Measurements from ENCODE around the gene POLE2.
"Not testable (repeated sequence)": the region's sequence is repeated elsewhere in the genome, so short reads cannot be mapped to it uniquely, and the experiment has no call there.

Gene POLE2

GRCh38 chr14:49687942-49688700 lies at the start of gene POLE2:
TSS of gene POLE2 (minus strand) at chr14:49688214. CDS start at chr14:49688203, 11 bp downstream.
- H3K4me3 ChIP-seq (ENCODE audit: low read depth in 1 of 2, low read length in 2 of 2): peak within 1 kb of the TSS; percentile 71 to 81
- H3K4me1 ChIP-seq (ENCODE audit: control insufficient read depth in 1 of 2, insufficient read depth in 2 of 2, low read length in 2 of 2): peaks cover 0 to 12% of the 10 kb centered on the region in 2 donors
- no peak within 1 kb of the TSS for H3K27ac ChIP-seq (ENCODE audit: low read depth, low read length)
- H3K9ac ChIP-seq (ENCODE audit: low read depth in 1 of 2, low read length in 2 of 2): peak within 1 kb of the TSS; percentile 53 to 83
- H3K27me3 ChIP-seq (ENCODE audit: control insufficient read depth in 1 of 2, insufficient read depth in 2 of 2, low read length in 2 of 2): no peaks in the 10 kb centered on the region
- H3K9me3 ChIP-seq (ENCODE audit: control insufficient read depth in 1 of 2, low read length in 2 of 2): no peaks in the 10 kb centered on the region
- H3K36me3 ChIP-seq (ENCODE audit: control insufficient read depth in 1 of 2, insufficient read depth in 2 of 2, low read length in 2 of 2): no peaks in the 10 kb centered on the region

GRCh38 chr14:49735669-49736068 lies 47.7 kb upstream of the POLE2 start:
- H3K4me1 ChIP-seq (ENCODE audit: control insufficient read depth in 1 of 2, insufficient read depth in 2 of 2, low read length in 2 of 2); H3K27me3 ChIP-seq (ENCODE audit: control insufficient read depth in 1 of 2, insufficient read depth in 2 of 2, low read length in 2 of 2); H3K27ac ChIP-seq (ENCODE audit: low read depth, low read length); H3K9me3 ChIP-seq (ENCODE audit: control insufficient read depth in 1 of 2, low read length in 2 of 2); H3K9ac ChIP-seq (ENCODE audit: low read depth in 1 of 2, low read length in 2 of 2); H3K4me3 ChIP-seq (ENCODE audit: low read depth in 1 of 2, low read length in 2 of 2); H3K36me3 ChIP-seq (ENCODE audit: control insufficient read depth in 1 of 2, insufficient read depth in 2 of 2, low read length in 2 of 2): not testable (repeated sequence)

- no peak overlapping the region for H3K27ac ChIP-seq (ENCODE audit: low read depth, low read length)
- no peak overlapping the region for H3K9ac ChIP-seq (ENCODE audit: low read depth in 1 of 2, low read length in 2 of 2)
- H3K27me3 ChIP-seq (ENCODE audit: control insufficient read depth in 1 of 2, insufficient read depth in 2 of 2, low read length in 2 of 2): no peaks in the 10 kb centered on the region
- no peaks in the 10 kb centered on the region for H3K36me3 ChIP-seq (ENCODE audit: control insufficient read depth in 1 of 2, insufficient read depth in 2 of 2, low read length in 2 of 2)
- no peaks in the 10 kb centered on the region for H3K9me3 ChIP-seq (ENCODE audit: control insufficient read depth in 1 of 2, low read length in 2 of 2)
- no peaks in the 10 kb centered on the region for H3K4me1 ChIP-seq (ENCODE audit: control insufficient read depth in 1 of 2, insufficient read depth in 2 of 2, low read length in 2 of 2)
- H3K4me3 ChIP-seq (ENCODE audit: low read depth in 1 of 2, low read length in 2 of 2): no peak overlapping the region
These were observed 45.8 kb upstream of the POLE2 start for GRCh38 chr14:49733836-49734235.

- no peaks in the 10 kb centered on the region for H3K27me3 ChIP-seq (ENCODE audit: control insufficient read depth in 1 of 2, insufficient read depth in 2 of 2, low read length in 2 of 2)
- H3K9me3 ChIP-seq (ENCODE audit: control insufficient read depth in 1 of 2, low read length in 2 of 2): no peaks in the 10 kb centered on the region
- no peak overlapping the region for H3K27ac ChIP-seq (ENCODE audit: low read depth, low read length)
- H3K4me3 ChIP-seq (ENCODE audit: low read depth in 1 of 2, low read length in 2 of 2): no peak overlapping the region
- H3K36me3 ChIP-seq (ENCODE audit: control insufficient read depth in 1 of 2, insufficient read depth in 2 of 2, low read length in 2 of 2): no peaks in the 10 kb centered on the region
- H3K4me1 ChIP-seq (ENCODE audit: control insufficient read depth in 1 of 2, insufficient read depth in 2 of 2, low read length in 2 of 2): no peaks in the 10 kb centered on the region
- no peak overlapping the region for H3K9ac ChIP-seq (ENCODE audit: low read depth in 1 of 2, low read length in 2 of 2)
These were observed 44.9 kb upstream of the POLE2 start for GRCh38 chr14:49732896-49733295.

GRCh38 chr14:49727171-49727570 lies 39.2 kb upstream of the POLE2 start:
- no peak overlapping the region for H3K4me3 ChIP-seq (ENCODE audit: low read depth in 1 of 2, low read length in 2 of 2)
- H3K9me3 ChIP-seq (ENCODE audit: control insufficient read depth in 1 of 2, low read length in 2 of 2): no peaks in the 10 kb centered on the region
- no peaks in the 10 kb centered on the region for H3K27me3 ChIP-seq (ENCODE audit: control insufficient read depth in 1 of 2, insufficient read depth in 2 of 2, low read length in 2 of 2)
- peaks cover 0 to 4% of the 10 kb centered on the region in 2 donors for H3K36me3 ChIP-seq (ENCODE audit: control insufficient read depth in 1 of 2, insufficient read depth in 2 of 2, low read length in 2 of 2)
- H3K4me1 ChIP-seq (ENCODE audit: control insufficient read depth in 1 of 2, insufficient read depth in 2 of 2, low read length in 2 of 2): no peaks in the 10 kb centered on the region
- no peak overlapping the region for H3K9ac ChIP-seq (ENCODE audit: low read depth in 1 of 2, low read length in 2 of 2)
- no peak overlapping the region for H3K27ac ChIP-seq (ENCODE audit: low read depth, low read length)

- not testable (repeated sequence) for H3K4me1 ChIP-seq (ENCODE audit: control insufficient read depth in 1 of 2, insufficient read depth in 2 of 2, low read length in 2 of 2); H3K9ac ChIP-seq (ENCODE audit: low read depth in 1 of 2, low read length in 2 of 2); H3K4me3 ChIP-seq (ENCODE audit: low read depth in 1 of 2, low read length in 2 of 2); H3K27ac ChIP-seq (ENCODE audit: low read depth, low read length); H3K9me3 ChIP-seq (ENCODE audit: control insufficient read depth in 1 of 2, low read length in 2 of 2); H3K36me3 ChIP-seq (ENCODE audit: control insufficient read depth in 1 of 2, insufficient read depth in 2 of 2, low read length in 2 of 2); H3K27me3 ChIP-seq (ENCODE audit: control insufficient read depth in 1 of 2, insufficient read depth in 2 of 2, low read length in 2 of 2)
These were observed 33.9 kb upstream of the POLE2 start for GRCh38 chr14:49721733-49722435.

- Histone ChIP-seq H3K4me1 (ENCODE audit: control insufficient read depth in 1 of 2, insufficient read depth in 2 of 2, low read length in 2 of 2) (no peaks in the 10 kb centered on the region), H3K27me3 (ENCODE audit: control insufficient read depth in 1 of 2, insufficient read depth in 2 of 2, low read length in 2 of 2) (no peaks in the 10 kb centered on the region), H3K27ac (ENCODE audit: low read depth, low read length) (no peak overlapping the region), H3K4me3 (ENCODE audit: low read depth in 1 of 2, low read length in 2 of 2) (no peak overlapping the region), H3K9ac (ENCODE audit: low read depth in 1 of 2, low read length in 2 of 2) (no peak overlapping the region), H3K9me3 (ENCODE audit: control insufficient read depth in 1 of 2, low read length in 2 of 2) (no peaks in the 10 kb centered on the region), H3K36me3 (ENCODE audit: control insufficient read depth in 1 of 2, insufficient read depth in 2 of 2, low read length in 2 of 2) (no peaks in the 10 kb centered on the region)
These were observed 32.7 kb upstream of the POLE2 start for GRCh38 chr14:49720744-49721143.

GRCh38 chr14:49710993-49711392 lies 23.0 kb upstream of the POLE2 start:
- not testable (repeated sequence) for H3K4me1 ChIP-seq (ENCODE audit: control insufficient read depth in 1 of 2, insufficient read depth in 2 of 2, low read length in 2 of 2); H3K27ac ChIP-seq (ENCODE audit: low read depth, low read length); H3K36me3 ChIP-seq (ENCODE audit: control insufficient read depth in 1 of 2, insufficient read depth in 2 of 2, low read length in 2 of 2)

GRCh38 chr14:49704471-49704870 lies 16.5 kb upstream of the POLE2 start:
- not testable (repeated sequence) for H3K9me3 ChIP-seq (ENCODE audit: control insufficient read depth in 1 of 2, low read length in 2 of 2); H3K36me3 ChIP-seq (ENCODE audit: control insufficient read depth in 1 of 2, insufficient read depth in 2 of 2, low read length in 2 of 2); H3K27ac ChIP-seq (ENCODE audit: low read depth, low read length); H3K27me3 ChIP-seq (ENCODE audit: control insufficient read depth in 1 of 2, insufficient read depth in 2 of 2, low read length in 2 of 2); H3K4me1 ChIP-seq (ENCODE audit: control insufficient read depth in 1 of 2, insufficient read depth in 2 of 2, low read length in 2 of 2); H3K9ac ChIP-seq (ENCODE audit: low read depth in 1 of 2, low read length in 2 of 2); H3K4me3 ChIP-seq (ENCODE audit: low read depth in 1 of 2, low read length in 2 of 2)

More at GRCh38 chr14:49710993-49711392, 23.0 kb upstream of the POLE2 start:
- not testable (repeated sequence) for H3K9me3 ChIP-seq (ENCODE audit: control insufficient read depth in 1 of 2, low read length in 2 of 2); H3K4me3 ChIP-seq (ENCODE audit: low read depth in 1 of 2, low read length in 2 of 2); H3K9ac ChIP-seq (ENCODE audit: low read depth in 1 of 2, low read length in 2 of 2); H3K27me3 ChIP-seq (ENCODE audit: control insufficient read depth in 1 of 2, insufficient read depth in 2 of 2, low read length in 2 of 2)

- Histone ChIP-seq H3K36me3 (ENCODE audit: control insufficient read depth in 1 of 2, insufficient read depth in 2 of 2, low read length in 2 of 2) (no peaks in the 10 kb centered on the region), H3K4me1 (ENCODE audit: control insufficient read depth in 1 of 2, insufficient read depth in 2 of 2, low read length in 2 of 2) (no peaks in the 10 kb centered on the region), H3K4me3 (ENCODE audit: low read depth in 1 of 2, low read length in 2 of 2) (no peak overlapping the region), H3K9me3 (ENCODE audit: control insufficient read depth in 1 of 2, low read length in 2 of 2) (no peaks in the 10 kb centered on the region), H3K27ac (ENCODE audit: low read depth, low read length) (no peak overlapping the region), H3K27me3 (ENCODE audit: control insufficient read depth in 1 of 2, insufficient read depth in 2 of 2, low read length in 2 of 2) (no peaks in the 10 kb centered on the region), H3K9ac (ENCODE audit: low read depth in 1 of 2, low read length in 2 of 2) (no peak overlapping the region)
These were observed 16.0 kb upstream of the POLE2 start for GRCh38 chr14:49703965-49704364.

Measured in duodenal mucosa (tissue), 2 donors.